BLaER1 treated with 17β-estradiol and CSF1 and Interleukin-3, amounts not matched to agents 10 nM and 100 nM (cell line): Measurements from ENCODE around the gene FEM1C.

Experiments used
- H3K27ac ChIP-seq, 11 experiments: shearing (Covaris generic); formaldehyde crosslinking; 2 replicates each; pipeline ENCODE4 v1.8.1; 2022
- H3K27me3 ChIP-seq, 11 experiments: shearing (Covaris generic); formaldehyde crosslinking; 2 replicates each; pipeline ENCODE4 v1.8.1; 2022
- H3K36me3 ChIP-seq, 11 experiments: shearing (Covaris generic); formaldehyde crosslinking; 2 replicates each; pipeline ENCODE4 v1.8.1; 2022
- H3K4me1 ChIP-seq, 10 experiments: shearing (Covaris generic); formaldehyde crosslinking; 2 replicates each; pipeline ENCODE4 v1.8.1; 2022
- H3K4me2 ChIP-seq, 11 experiments: shearing (Covaris generic); formaldehyde crosslinking; 2 replicates each; pipeline ENCODE4 v1.8.1; 2022
- H3K4me3 ChIP-seq, 10 experiments: shearing (Covaris generic); formaldehyde crosslinking; 2 replicates each; pipeline ENCODE4 v1.8.1; 2022
- H3K9ac ChIP-seq, 11 experiments: shearing (Covaris generic); formaldehyde crosslinking; 2 replicates each; pipeline ENCODE4 v1.8.1; 2022
- H3K9me3 ChIP-seq, 11 experiments: shearing (Covaris generic); formaldehyde crosslinking; replicated peaks in 1 of 11; 2 replicates each; pipeline ENCODE4 v1.8.1; 2022
- H4K20me1 ChIP-seq, 11 experiments: shearing (Covaris generic); formaldehyde crosslinking; 2 replicates each; pipeline ENCODE4 v1.8.1; 2022
- Cebpa-rat ChIP-seq, 11 experiments: shearing (Covaris generic); IDR thresholded peaks; 2 replicates each; pipeline ENCODE4 v1.8.1; 2022

FEM1C gene

DNA sequence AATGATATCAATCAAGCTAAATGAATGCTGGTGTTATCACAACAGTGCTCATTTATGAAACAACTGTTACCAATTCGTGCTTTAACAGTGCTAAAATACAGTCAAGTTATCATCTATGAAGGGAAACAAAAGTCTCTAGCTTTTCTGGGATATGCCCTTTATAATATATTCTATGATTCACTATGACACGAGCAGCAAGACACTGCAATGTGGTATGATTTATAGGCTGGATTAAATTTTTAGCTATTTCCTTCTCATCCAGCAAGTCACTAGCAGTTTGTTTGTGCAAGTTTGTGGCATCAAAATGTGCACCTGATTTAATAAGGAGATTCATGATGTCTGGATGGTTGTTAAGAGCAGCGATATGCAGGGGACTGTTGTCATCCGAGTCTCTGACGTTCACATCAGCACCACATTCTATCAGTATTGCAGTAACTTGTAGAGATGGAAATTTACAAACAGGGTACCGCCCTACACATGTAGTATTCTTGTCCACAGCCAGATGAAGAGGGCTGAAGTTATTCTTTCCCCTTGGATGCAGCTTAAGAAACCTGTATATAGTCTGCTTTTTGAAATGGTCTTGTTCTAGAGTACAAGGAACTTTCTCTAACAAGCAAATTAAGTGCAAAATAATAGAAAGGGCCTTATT is 20.3 kb downstream of the FEM1C start:
- Histone ChIP-seq H3K27me3 (no peaks in the 10 kb centered on the region), H3K4me2 (0 out of 22 replicates have a peak overlapping the region, but pooled peaks of 1 of the 11 experiments have one; percentile 3), H3K27ac (no peak overlapping the region; a peak in 1 of 22 replicates), H3K4me1 (peaks cover 0 to 71% (median 2%) of the 10 kb centered on the region in 10 experiments; a peak in 8 of 20 replicates), H3K36me3 (peaks cover 63 to 91% (median 84%) of the 10 kb centered on the region in 11 experiments), H3K4me3 (no peak overlapping the region), H4K20me1 (peaks cover 26 to 87% (median 58%) of the 10 kb centered on the region in 11 experiments), H3K9me3 (no peaks in the 10 kb centered on the region), H3K9ac (no peak overlapping the region)
- no peak for TF ChIP-seq Cebpa-rat (IDR thresholded peaks at IDR 0.05)

DNA sequence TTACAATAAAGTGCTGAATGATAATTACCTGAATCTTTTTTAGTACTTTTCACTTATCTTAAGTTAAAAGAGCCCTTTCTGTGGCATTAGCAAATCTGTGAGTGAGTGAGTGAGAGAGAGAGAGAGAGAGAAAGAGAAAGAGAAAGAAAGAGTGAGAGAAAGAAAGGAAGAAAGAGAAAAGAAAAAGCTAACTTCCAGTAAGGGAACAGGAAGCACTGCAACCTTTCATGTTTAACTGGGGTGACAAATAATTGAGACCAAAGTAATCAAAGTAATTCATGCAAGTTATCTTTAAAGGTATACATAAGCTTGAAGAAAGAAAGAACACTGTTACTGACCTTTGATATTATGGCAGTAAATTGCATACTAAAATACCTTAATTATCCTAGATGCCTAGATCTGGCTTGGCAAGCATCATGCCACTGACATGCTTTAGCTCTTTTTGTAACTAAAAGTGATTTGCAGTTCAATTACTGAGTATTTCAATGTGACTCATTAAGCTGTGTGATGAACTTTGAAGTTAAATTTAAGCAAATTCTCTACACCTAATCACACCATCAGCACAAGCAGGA is 21.7 kb downstream of the FEM1C start:
- Histone ChIP-seq H4K20me1 (peaks cover 26 to 73% (median 44%) of the 10 kb centered on the region in 11 experiments), H3K27ac (no peak overlapping the region), H3K4me2 (peak overlapping the region in 2 of 11 experiments; percentile 46 to 49; a peak in 4 of 22 replicates), H3K27me3 (no peaks in the 10 kb centered on the region), H3K4me3 (no peak overlapping the region), H3K36me3 (peaks cover 60 to 89% (median 75%) of the 10 kb centered on the region in 11 experiments), H3K4me1 (peaks cover 0 to 57% (median 2%) of the 10 kb centered on the region in 10 experiments; a peak in 8 of 20 replicates), H3K9ac (no peak overlapping the region), H3K9me3 (no peaks in the 10 kb centered on the region)
- no peak for TF ChIP-seq Cebpa-rat (IDR thresholded peaks at IDR 0.05)

DNA sequence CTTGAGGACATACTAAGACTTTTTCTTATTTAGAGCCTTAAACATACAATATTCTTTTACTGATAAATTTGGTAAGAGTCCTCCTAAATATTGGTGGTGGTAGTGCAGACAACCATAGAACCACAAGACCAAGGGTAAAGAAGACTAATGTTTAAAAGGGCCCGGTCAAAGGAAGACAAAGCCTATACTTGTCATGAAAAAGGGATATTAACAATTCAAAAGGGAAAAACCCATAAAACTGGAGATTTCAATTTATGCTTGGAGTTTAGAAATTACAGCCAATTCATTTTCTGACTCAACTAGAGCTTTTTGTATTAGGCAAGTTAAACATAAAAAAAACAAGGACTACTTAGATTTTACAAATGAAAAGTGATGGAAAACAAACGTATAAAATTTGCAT is 24.4 kb downstream of the FEM1C start:
- H3K9me3 ChIP-seq: no peaks in the 10 kb centered on the region
- no peak overlapping the region for H3K9ac ChIP-seq
- TF ChIP-seq Cebpa-rat (IDR thresholded peaks at IDR 0.05): no peak
- H4K20me1 ChIP-seq: peaks cover 10 to 45% (median 17%) of the 10 kb centered on the region in 11 experiments; a peak in 21 of 22 replicates
- peaks cover 38 to 68% (median 51%) of the 10 kb centered on the region in 11 experiments for H3K36me3 ChIP-seq
- H3K27ac ChIP-seq: no peak overlapping the region
- H3K4me3 ChIP-seq: no peak overlapping the region
- H3K27me3 ChIP-seq: no peaks in the 10 kb centered on the region
- H3K4me2 ChIP-seq: no peak overlapping the region
- H3K4me1 ChIP-seq: peaks cover 0 to 31% (median 2%) of the 10 kb centered on the region in 10 experiments; a peak in 8 of 20 replicates

DNA sequence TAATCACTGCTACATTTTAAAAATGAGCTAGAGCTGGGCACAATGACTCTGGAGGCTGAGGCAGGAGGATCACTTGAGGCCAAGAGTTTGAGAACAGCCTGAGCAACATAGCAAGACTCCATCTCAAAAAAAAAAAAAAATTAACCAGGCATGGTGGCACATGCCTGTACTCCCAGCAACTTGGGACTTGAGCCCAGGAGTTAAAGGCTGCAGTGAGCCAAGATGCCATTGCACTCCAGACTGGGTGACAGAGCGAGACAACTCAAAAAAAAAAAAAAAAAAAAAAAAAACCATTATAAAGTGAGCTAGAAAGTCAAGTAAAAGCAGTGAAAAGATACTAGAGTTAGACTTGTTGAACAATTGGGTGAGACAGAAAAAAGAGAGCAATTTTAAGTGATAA is 28.2 kb downstream of the FEM1C start:
- no peak overlapping the region for H3K9ac ChIP-seq
- no peak overlapping the region for H3K27ac ChIP-seq
- H4K20me1 ChIP-seq: peaks cover 0 to 12% (median 0%) of the 10 kb centered on the region in 11 experiments; a peak in 3 of 22 replicates
- H3K36me3 ChIP-seq: peaks cover 9 to 53% (median 19%) of the 10 kb centered on the region in 11 experiments; a peak in 17 of 22 replicates
- TF ChIP-seq Cebpa-rat (IDR thresholded peaks at IDR 0.05): no peak
- no peaks in the 10 kb centered on the region for H3K9me3 ChIP-seq
- no peak overlapping the region for H3K4me3 ChIP-seq
- H3K27me3 ChIP-seq: no peaks in the 10 kb centered on the region
- H3K4me2 ChIP-seq: no peak overlapping the region
- no peaks in the 10 kb centered on the region for H3K4me1 ChIP-seq

DNA sequence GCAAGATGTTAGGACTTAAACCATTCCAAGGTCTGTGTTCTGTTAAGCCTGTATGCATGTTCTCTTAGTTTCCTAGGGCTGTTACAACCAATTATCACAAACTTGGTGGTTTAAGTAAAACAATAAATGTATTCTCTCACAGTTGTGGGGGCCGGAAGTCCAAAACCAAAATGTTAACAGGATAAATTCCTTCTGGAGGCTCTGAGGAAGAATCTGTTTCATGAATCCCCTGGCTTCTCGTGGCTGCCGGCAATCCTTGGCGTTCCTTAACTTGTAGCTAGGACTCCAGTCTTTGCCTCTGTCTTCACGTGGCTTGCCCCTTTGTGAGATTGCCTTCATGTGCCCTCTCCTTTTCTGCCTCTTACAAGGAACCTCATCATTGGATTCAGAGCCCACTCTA is 30.4 kb downstream of the FEM1C start:
- H3K27me3 ChIP-seq: no peaks in the 10 kb centered on the region
- peaks cover 0 to 38% (median 8%) of the 10 kb centered on the region in 11 experiments; a peak in 13 of 22 replicates for H3K36me3 ChIP-seq
- TF ChIP-seq Cebpa-rat (IDR thresholded peaks at IDR 0.05): no peak
- H3K4me3 ChIP-seq: no peak overlapping the region
- H3K27ac ChIP-seq: no peak overlapping the region
- no peak overlapping the region for H3K9ac ChIP-seq
- no peaks in the 10 kb centered on the region for H3K9me3 ChIP-seq
- no peaks in the 10 kb centered on the region for H4K20me1 ChIP-seq
- H3K4me2 ChIP-seq: no peak overlapping the region
- no peaks in the 10 kb centered on the region for H3K4me1 ChIP-seq

DNA sequence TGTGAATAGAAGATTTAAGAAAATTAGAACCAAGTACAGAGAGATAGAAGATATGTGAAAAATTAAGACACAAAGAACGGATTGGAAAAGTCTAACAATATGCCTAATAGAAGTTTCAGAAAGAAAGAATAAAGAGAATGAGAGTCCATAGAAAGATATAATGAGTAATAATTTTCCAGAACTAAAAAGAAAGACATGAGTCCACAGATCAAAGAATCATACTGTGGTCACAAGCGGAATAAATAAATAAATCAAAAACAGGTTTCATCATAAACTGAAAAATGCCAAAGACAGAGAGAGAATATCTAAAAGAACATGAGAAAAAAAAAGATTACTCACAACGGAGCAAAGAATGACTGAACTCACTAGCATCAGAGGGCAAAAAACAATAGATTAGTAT is 32.9 kb downstream of the FEM1C start:
- H3K27ac ChIP-seq: no peak overlapping the region
- no peak overlapping the region for H3K9ac ChIP-seq
- H3K36me3 ChIP-seq: peaks cover 0 to 19% (median 0%) of the 10 kb centered on the region in 11 experiments; a peak in 1 of 22 replicates
- no peaks in the 10 kb centered on the region for H3K4me1 ChIP-seq
- TF ChIP-seq Cebpa-rat (IDR thresholded peaks at IDR 0.05): no peak
- H3K4me3 ChIP-seq: no peak overlapping the region
- no peaks in the 10 kb centered on the region for H3K27me3 ChIP-seq
- H4K20me1 ChIP-seq: no peaks in the 10 kb centered on the region
- H3K4me2 ChIP-seq: no peak overlapping the region
- H3K9me3 ChIP-seq: no peaks in the 10 kb centered on the region

DNA sequence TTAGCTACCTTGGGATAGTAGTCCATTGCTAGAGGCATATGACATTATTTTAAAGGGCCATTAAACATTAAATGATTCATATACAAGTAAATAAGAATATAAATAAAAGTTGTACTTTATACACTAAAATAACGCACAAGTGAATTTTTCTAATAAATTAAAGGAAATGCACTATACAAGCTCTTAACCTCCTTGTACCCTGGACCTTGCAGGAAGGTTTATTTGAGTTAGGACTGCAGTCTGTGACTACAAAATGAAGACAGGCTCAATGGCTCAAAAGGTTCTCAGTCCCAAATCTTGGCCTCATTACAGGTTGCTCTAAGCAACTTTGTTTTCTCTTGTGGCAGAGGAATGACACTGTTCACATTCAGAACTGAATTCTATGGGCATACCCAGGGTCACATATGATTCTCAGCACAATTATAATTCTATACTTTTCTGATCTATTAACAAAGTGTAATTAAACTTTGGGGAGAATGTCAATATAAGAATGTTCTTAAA is 34.4 kb downstream of the FEM1C start:
- no peaks in the 10 kb centered on the region for H4K20me1 ChIP-seq
- H3K36me3 ChIP-seq: peaks cover 0 to 19% (median 0%) of the 10 kb centered on the region in 11 experiments; a peak in 1 of 22 replicates
- no peak overlapping the region for H3K4me2 ChIP-seq
- H3K4me3 ChIP-seq: no peak overlapping the region
- no peak overlapping the region for H3K9ac ChIP-seq
- H3K9me3 ChIP-seq: no peaks in the 10 kb centered on the region
- no peak overlapping the region for H3K27ac ChIP-seq
- TF ChIP-seq Cebpa-rat (IDR thresholded peaks at IDR 0.05): no peak
- H3K27me3 ChIP-seq: no peaks in the 10 kb centered on the region
- no peaks in the 10 kb centered on the region for H3K4me1 ChIP-seq

DNA sequence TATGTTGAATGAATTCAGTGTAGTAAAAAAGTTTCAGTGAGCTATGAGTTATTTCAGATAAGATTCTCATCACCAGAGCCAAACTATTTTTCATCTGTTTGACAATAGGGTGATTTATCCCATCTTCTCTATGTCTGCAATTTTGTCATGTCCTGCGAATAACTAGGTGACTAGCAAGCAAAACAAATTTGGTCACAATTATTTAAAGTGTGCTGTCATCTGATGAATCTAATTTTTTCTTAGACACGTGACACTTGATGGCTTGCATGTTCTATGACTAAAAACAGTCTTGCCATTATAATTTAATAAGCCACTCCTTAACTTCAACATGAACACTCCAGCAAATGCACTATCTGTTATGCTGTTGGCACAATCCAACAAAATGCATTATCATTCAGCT is 35.0 kb downstream of the FEM1C start:
- Histone ChIP-seq H3K9me3 (0 out of 22 replicates have a peak, but pooled peaks cover 0 to under 1% (median 0%) of the 10 kb centered on the region in 11 experiments), H4K20me1 (no peaks in the 10 kb centered on the region), H3K36me3 (peaks cover 0 to 19% (median 0%) of the 10 kb centered on the region in 11 experiments; a peak in 1 of 22 replicates), H3K27ac (no peak overlapping the region), H3K4me2 (no peak overlapping the region), H3K27me3 (no peaks in the 10 kb centered on the region), H3K4me3 (no peak overlapping the region), H3K4me1 (no peaks in the 10 kb centered on the region), H3K9ac (no peak overlapping the region)
- no peak for TF ChIP-seq Cebpa-rat (IDR thresholded peaks at IDR 0.05)

DNA sequence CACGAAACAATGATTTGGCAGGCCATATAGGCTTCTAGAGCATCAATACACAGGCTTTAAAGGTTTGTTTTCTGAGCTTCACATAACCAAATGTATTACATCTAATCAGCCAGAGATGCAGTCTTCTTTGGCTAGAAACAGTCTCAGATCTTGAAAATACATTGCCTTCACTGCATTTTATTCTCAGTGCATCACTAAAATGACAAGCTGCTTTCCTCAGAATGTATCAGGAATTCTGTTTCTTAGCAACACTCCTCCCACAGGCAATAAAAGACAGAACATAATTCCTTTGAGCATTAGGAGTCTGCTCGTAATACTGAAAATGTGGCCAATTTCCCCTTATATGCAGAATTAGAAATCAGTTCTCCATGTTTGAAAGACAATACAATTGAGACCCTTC is 36.9 kb downstream of the FEM1C start:
- Histone ChIP-seq H4K20me1 (no peaks in the 10 kb centered on the region), H3K36me3 (0 out of 22 replicates have a peak, but pooled peaks cover 0 to 5% (median 0%) of the 10 kb centered on the region in 11 experiments), H3K9me3 (peaks cover 0 to 13% (median 0%) of the 10 kb centered on the region in 11 experiments; a peak in 3 of 22 replicates), H3K27me3 (no peaks in the 10 kb centered on the region), H3K27ac (no peak overlapping the region), H3K9ac (no peak overlapping the region), H3K4me3 (no peak overlapping the region), H3K4me1 (no peaks in the 10 kb centered on the region), H3K4me2 (no peak overlapping the region)
- TF ChIP-seq Cebpa-rat (IDR thresholded peaks at IDR 0.05): no peak
